ENCODE results near the gene RELT.

RELT gene

DNA sequence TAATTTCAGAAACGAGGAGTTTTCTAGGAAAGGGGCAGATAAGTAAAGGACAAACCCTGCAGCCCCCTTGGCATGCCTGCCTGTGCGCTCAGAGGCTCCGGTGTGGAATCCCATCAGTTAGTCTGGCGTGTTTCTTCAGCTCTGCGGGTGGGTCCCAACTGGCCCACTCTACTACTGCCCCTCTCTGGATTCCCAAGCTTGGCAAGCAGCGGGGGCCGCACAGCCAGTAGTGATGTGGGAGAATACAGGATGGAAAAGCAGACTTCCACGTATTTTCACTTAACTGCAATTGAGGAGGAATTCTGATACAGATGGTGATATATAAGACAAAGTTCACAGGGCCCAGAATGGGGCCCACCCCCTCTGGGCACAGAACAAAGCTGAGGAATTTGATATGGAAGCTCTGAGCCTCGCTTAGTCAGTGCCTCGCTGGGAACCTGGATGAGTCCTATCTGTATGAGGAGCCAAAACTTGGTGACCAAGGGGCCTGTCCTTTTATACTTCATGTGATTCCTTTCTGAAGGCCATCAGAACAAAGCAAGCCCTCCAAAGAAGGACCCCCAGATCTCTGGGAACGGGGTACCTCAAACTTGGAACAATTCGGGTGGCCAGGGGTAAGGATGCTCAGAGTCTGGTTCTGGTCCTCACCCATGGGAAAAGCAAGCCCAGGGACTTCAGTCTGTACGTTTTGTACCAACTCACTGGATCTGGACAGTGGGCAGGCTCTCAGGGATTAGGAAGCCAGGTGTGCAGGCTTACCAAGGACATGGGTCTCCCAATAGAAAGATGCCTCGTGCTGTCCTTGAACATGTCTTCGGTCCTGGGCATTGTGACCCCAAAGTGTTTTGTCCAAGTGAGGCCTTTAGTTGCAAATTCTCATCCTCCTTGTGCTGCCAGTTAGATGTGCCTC is 26.0 kb downstream of the RELT start:
- DNase-seq (ENCODE audit: low read depth in 1 of 2, low spot score in 1 of 2) = no peak

DNA sequence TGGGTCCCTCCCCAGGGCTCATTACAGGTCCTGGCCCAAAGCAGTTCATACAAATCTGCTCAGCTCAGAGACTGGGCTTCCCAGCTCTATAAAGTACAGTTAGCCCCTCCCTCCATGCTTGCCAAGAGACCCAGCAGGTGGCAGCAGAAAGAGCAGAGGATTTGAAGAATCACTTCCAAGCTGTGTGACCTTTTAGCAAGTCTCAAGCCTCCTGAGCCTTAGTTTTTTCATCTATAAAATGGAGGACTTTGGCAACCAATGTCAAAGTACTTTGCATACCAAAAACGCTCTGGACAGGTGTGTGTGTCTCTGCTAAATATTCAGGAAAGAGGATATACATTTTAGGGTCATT is 26.6 kb downstream of the RELT start:
- no peak for DNase-seq (ENCODE audit: low read depth in 1 of 2, low spot score in 1 of 2)

- no peak for DNase-seq (ENCODE audit: low read depth in 1 of 2, low spot score in 1 of 2)
Observed at GRCh38 chr11:73403541-73403940, 27.3 kb downstream of the RELT start.

DNA sequence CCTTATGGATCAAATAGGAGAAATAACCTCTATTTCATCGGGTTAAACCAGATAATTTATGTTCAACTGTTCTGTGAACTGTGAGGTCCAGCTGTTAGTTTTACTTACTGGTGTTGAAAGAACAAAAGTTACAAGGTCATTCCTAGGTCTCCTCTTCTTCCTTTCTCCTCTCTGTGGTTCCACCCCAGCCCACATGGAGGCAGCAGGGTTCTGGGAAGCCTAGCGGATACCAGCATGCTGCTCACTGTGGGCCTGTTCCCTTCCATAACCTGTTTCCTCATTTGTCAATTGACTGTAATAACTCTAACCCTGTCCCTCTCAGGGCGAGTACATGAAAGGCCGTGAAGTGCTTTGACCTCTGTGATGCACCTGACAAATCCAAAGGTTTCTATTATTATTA is 27.8 kb downstream of the RELT start:
- DNase-seq (ENCODE audit: low read depth in 1 of 2, low spot score in 1 of 2) = no peak

GRCh38 chr11:73404506-73405145 is 28.4 kb downstream of the RELT start:
- DNase-seq (ENCODE audit: low read depth in 1 of 2, low spot score in 1 of 2) = no peak

GRCh38 chr11:73405146-73405510 is 28.9 kb downstream of the RELT start:
- no peak for DNase-seq (ENCODE audit: low read depth in 1 of 2, low spot score in 1 of 2)

- DNase-seq (ENCODE audit: low read depth in 1 of 2, low spot score in 1 of 2) = no peak
Observed at GRCh38 chr11:73406131-73406530, 29.9 kb downstream of the RELT start.

- DNase-seq (ENCODE audit: low read depth in 1 of 2, low spot score in 1 of 2) = no peak
Observed at GRCh38 chr11:73406619-73407018, 30.4 kb downstream of the RELT start.

- DNase-seq (ENCODE audit: low read depth in 1 of 2, low spot score in 1 of 2) = no peak
Observed at GRCh38 chr11:73409431-73409830, 33.2 kb downstream of the RELT start.

- DNase-seq (ENCODE audit: low read depth in 1 of 2, low spot score in 1 of 2) = no peak
Observed at GRCh38 chr11:73410627-73411026, 34.4 kb downstream of the RELT start.

- no peak for DNase-seq (ENCODE audit: low read depth in 1 of 2, low spot score in 1 of 2)
Observed at GRCh38 chr11:73411031-73411430, 34.8 kb downstream of the RELT start.

- no peak for DNase-seq (ENCODE audit: low read depth in 1 of 2, low spot score in 1 of 2)
Observed at GRCh38 chr11:73412308-73412707, 36.1 kb downstream of the RELT start.

DNA sequence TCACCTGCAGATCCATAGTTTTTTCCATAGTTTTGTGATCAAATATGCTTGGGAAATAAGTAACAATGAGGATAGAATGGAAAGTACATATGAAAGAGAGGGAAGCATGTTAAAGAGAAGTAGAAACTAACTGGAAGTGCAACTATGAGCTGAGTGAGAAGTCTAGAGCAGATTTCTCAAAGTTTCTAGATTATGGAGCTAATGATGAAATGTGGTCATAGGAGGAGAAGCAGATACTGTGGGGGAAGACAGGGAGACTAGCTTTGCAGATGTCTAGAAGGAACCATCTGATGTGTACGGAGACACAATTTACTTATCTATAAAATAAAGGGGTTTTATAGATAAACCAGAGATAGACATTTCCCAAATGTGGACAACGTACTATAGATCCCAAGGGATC is 37.1 kb downstream of the RELT start:
- DNase-seq (ENCODE audit: low read depth in 1 of 2, low spot score in 1 of 2) = no peak

DNA sequence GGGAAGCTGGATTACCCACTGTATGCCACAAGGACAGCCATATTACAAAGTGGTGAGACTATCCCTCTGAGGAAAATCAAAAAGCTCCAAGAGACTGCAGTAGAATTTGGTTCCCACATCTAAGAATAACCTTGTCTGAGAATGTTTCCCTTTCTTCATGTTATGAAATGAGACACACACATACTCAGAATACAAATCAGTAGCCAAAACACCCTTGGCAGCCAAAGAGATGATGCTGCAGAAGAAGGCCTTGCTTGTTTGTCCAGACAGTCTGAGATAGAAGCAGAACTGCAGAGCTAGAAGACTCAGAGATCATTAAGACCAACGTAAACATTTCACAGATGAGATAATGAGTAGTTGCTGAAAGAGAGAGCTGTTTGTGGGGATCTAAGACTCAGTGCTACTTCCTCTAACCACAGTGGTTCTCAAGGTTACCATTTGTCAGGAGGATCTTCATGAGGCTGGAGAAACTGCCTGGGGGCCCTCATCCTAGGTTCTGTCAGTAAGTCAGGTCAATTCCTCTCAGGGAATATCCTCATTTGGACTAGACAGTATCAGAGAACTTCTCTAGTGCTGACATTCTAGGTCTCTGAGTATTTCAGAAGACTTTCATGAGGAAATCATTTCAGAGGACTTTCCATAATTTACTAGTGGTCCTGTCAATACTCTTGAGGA is 38.9 kb downstream of the RELT start:
- DNase-seq (ENCODE audit: low read depth in 1 of 2, low spot score in 1 of 2) = no peak

DNA sequence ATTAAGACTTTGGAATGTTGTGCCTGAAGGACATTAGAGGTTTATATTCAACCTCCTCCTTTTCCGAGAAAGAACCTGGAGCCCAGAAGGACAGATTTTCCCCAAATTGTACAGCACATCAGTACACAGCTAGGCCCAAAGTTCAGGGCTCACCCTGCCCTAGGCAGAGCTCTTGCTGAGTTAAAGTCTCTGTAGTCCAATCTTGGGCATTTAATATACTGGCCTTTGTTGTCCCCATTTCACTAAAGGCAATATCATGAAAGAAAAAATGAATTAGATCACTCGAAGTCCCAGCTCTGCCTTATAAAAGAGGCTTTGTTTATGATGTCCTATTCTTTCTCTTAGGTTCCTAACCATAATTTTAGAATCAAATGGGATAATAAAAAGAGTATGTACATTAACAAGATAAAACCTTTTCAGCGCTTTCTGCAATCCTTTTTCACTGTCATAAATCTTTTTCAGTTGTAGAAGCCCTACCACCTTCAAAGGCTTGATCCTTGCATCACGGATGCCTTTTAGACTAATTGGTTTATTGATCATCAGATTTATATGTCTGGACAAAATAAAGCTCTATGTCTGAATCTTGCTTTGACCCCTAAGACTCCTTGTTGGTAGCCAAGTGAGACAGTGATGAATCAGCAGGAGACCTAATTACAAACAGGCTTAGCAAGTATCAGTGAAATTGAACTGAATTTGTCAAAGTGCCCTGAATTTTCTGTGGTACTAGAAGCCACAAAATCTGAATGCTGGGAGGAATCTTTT is 39.8 kb downstream of the RELT start:
- DNase-seq (ENCODE audit: low read depth in 1 of 2, low spot score in 1 of 2) = no peak

- no peak for DNase-seq (ENCODE audit: low read depth in 1 of 2, low spot score in 1 of 2)
Observed at GRCh38 chr11:73416786-73417185, 40.6 kb downstream of the RELT start.

DNA sequence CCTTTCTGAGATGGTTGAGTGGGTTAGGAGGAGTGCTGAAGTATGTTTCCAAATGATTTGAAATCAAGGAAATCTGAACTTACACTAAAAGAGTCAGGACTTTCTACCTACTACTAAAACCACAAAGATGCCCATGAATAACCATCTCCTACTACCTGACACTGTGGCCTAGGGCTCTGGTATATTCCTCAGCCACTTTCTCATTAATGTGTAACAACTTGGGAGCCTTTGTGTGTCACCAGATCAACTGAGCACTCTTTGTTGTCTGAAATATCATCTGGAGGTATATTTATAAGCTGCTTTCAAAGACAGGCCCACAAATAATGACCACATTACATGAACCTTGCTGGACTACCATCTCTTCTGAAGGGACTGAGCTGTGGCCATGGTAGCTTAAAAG is 43.9 kb downstream of the RELT start:
- no peak for DNase-seq (ENCODE audit: low read depth in 1 of 2, low spot score in 1 of 2)

DNA sequence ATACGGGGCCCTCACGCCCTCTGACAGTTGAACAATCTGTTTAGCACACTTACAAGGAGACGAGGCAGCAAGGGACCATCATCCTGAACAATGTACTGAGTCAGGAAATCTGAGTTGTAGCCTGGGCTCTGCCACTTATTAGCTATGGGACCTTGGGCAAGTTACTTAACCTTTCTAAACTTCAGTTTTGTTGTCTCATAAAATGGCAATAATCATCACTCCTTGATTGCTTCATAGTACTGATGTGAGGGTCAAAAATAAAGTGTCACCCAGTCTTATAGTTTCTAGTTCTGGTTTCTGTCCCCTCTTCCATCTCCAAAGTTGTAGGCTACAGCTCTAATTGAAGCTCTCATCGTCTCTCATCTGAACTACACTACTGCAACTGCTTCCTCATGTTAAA is 46.7 kb downstream of the RELT start:
- no peak for DNase-seq (ENCODE audit: low read depth in 1 of 2, low spot score in 1 of 2)

GRCh38 chr11:73423506-73423905 is 47.3 kb downstream of the RELT start:
- no peak for DNase-seq (ENCODE audit: low read depth in 1 of 2, low spot score in 1 of 2)

- no peak for DNase-seq (ENCODE audit: low read depth in 1 of 2, low spot score in 1 of 2)
Observed at GRCh38 chr11:73425108-73425507, 48.9 kb downstream of the RELT start.

- no peak for DNase-seq (ENCODE audit: low read depth in 1 of 2, low spot score in 1 of 2)
Observed at GRCh38 chr11:73426219-73426850, 50.1 kb downstream of the RELT start.

Data from activated CD4-positive, alpha-beta T cell treated with anti-CD3 and anti-CD28 coated beads, Interleukin-2, amount 50 U/mL, for 24 hours (primary cell).